ENCODE results near the gene MAGI1.

MAGI1 gene

DNA sequence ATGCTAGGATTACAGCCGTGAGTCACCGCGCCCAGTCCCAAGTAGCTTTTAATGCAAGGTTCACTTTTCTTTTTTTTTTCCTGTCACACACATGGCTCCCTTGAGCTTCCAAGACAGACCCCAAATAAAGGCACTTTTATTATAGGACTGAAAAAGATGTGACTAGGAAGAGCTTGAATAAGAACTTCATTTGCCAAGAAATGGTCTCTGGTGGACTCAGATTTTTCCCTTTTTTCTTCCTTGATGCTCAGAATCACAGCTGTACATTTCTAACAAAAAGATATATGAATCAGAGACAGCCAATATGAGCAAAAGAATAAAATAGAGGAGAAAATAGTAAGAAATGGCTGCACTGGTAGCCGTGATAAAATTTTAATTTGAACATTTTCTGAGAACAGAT, 337.2 kb downstream of the MAGI1 start:
- no peak overlapping the region for H3K4me3 ChIP-seq (ENCODE audit: low read depth, low read length)
- TF ChIP-seq, protein P1, sequence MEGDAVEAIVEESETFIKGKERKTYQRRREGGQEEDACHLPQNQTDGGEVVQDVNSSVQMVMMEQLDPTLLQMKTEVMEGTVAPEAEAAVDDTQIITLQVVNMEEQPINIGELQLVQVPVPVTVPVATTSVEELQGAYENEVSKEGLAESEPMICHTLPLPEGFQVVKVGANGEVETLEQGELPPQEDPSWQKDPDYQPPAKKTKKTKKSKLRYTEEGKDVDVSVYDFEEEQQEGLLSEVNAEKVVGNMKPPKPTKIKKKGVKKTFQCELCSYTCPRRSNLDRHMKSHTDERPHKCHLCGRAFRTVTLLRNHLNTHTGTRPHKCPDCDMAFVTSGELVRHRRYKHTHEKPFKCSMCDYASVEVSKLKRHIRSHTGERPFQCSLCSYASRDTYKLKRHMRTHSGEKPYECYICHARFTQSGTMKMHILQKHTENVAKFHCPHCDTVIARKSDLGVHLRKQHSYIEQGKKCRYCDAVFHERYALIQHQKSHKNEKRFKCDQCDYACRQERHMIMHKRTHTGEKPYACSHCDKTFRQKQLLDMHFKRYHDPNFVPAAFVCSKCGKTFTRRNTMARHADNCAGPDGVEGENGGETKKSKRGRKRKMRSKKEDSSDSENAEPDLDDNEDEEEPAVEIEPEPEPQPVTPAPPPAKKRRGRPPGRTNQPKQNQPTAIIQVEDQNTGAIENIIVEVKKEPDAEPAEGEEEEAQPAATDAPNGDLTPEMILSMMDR (conservative IDR thresholded peaks at IDR 0.05; ENCODE audit: low read depth, low read length), result no peak
- no peak for DNase-seq (ENCODE audit: low read depth)

DNA sequence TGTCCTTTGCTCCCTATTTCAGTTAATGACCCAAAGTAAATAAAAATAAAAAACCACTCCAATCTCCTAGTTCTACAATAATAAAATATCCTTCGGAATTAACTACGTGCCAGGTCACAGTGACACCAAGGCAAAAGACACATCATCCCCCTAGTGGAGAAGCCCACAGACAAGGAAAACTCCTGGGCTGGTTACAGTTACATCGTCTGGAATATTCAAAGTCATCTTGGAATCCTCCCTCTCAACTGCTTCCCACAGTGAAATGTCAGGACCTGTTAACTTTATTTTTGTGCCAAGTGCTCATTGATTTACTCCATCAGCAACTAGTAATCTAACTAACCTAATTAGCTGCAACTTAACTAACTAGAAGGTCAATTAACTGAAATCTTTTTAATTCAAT, 349.3 kb downstream of the MAGI1 start:
- TF ChIP-seq, protein P1 (conservative IDR thresholded peaks at IDR 0.05; ENCODE audit: low read depth, low read length), result peak; percentile 20
- no peak overlapping the region for H3K4me3 ChIP-seq (ENCODE audit: low read depth, low read length)
- no peak for DNase-seq (ENCODE audit: low read depth)

DNA sequence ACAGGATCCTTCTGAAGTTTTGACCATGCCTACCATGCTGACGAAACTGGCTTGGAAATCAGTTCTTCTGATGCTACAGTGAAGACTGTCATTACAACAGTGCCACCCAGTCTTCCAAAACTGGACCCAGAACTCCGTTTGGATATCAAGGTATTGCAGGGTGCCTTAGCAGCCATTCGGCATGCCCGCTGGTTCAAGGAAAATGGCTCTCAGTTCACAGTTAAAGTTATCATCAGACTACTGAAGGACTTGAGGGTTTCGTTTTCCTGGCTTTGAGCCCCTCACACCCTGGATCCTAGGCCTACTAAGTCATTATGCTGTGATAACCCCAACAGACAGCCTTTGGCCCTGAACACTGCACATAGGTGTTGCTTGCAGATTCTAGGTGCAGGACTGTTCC, 351.0 kb downstream of the MAGI1 start:
- DNase-seq (ENCODE audit: low read depth), result no peak
- no peak overlapping the region for H3K4me3 ChIP-seq (ENCODE audit: low read depth, low read length)

DNA sequence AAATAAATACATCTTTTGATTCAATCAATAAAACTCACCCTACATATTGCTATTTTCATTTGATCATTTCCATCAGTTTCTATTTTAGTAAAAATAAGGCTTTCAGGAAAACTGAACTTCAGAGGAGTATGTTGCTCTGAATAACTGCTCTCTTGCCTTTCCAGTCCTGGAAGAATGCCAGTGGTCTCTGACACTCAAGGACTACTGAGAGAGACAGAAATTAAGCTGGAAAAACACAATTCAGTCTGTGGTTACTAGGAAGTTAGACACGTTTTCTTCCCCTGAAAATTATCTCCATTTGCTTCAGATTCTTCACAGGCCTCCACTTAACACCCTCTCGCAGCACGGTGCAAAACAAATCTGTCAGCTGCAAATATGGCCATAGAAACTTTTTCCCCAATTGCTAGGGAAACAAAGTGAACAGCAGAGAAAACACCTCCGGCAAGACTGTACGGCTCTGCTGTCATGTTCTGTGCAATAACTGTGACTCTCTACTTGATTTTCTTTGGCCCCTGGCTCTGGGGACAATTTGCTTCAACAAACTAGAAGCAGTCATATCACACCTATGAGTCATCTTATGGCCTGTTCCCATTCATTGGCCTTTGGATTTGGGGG, 353.0 kb downstream of the MAGI1 start:
- peak; percentile 67 for DNase-seq (ENCODE audit: low read depth)
- TF ChIP-seq, protein P1 (conservative IDR thresholded peaks at IDR 0.05; ENCODE audit: low read depth, low read length), result no peak

More for the DNA sequence above, 351.0 kb downstream of the MAGI1 start:
- TF ChIP-seq, protein P1 (conservative IDR thresholded peaks at IDR 0.05; ENCODE audit: low read depth, low read length), result no peak

DNA sequence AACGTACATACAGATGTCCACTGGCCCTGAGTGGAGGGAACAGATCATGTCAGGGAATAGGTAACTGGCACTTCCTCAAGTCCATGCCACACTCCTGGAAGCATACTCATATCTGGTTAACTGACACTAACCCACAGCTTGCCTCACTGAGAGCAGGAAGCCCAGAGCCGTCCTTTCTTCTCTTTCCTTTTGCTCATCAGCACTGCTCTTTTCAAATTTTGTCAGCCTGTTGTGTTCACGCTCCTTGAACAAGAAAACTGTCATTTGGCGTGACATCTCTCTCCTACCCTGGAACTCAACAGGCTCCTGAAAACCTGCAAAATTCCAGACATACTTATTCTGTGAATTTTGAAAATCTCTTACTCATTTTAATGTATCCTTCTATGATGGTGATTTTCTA, 360.2 kb downstream of the MAGI1 start:
- DNase-seq (ENCODE audit: low read depth), result no peak

More for the DNA sequence above, 353.0 kb downstream of the MAGI1 start:
- H3K4me3 ChIP-seq (ENCODE audit: low read depth, low read length), result no peak overlapping the region

DNA sequence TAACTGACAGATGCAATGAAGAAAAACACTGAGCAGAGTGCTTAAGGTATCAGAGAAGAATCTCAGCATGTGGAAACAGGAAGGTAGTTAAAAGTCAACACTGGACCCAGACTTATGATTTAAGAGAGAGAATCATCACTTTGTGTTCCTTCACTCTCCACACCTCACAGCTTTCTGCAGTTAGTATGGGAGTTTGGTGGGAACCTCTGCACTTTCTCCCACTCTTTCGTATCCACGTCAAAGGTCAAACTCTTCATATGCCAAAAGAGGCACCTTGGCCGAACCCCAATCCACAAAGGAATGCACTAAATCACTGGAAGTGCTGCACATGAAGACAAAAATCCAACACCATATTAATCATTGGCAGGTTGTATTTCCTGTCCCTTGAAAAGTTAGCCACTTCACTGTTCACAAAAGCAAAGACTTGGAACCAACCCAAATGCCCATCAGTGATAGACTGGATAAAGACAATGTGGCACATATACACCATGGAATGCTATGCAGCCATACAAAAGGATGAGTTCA, 361.2 kb downstream of the MAGI1 start:
- TF ChIP-seq, protein P1 (conservative IDR thresholded peaks at IDR 0.05; ENCODE audit: low read depth, low read length), result no peak
- no peak for DNase-seq (ENCODE audit: low read depth)
- H3K4me3 ChIP-seq (ENCODE audit: low read depth, low read length), result no peak overlapping the region

More for the DNA sequence above, 360.2 kb downstream of the MAGI1 start:
- no peak overlapping the region for H3K4me3 ChIP-seq (ENCODE audit: low read depth, low read length)
- TF ChIP-seq, protein P1 (conservative IDR thresholded peaks at IDR 0.05; ENCODE audit: low read depth, low read length), result no peak

DNA sequence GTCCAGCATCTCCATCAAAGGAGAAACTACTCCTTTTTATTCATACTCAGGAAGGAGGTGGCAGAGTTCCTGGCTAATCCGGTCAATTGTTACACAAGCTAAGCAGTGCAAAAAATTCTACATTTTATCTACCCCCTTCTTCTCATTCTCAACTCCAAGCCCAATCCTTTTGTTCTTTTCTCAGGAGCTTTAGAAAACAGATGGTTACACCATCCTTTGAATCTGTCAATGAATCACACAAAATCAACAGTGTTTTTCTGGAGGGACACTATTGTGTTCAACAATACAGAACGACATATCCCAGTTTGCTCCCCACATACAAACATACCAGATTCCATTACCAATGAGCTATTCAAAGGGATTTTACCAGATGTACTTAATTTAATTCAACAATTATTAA, 362.1 kb downstream of the MAGI1 start:
- no peak overlapping the region for H3K4me3 ChIP-seq (ENCODE audit: low read depth, low read length)
- DNase-seq (ENCODE audit: low read depth), result no peak
- TF ChIP-seq, protein P1 (conservative IDR thresholded peaks at IDR 0.05; ENCODE audit: low read depth, low read length), result no peak

Data from choroid plexus epithelial cell (primary cell).